ENCODE data around the gene VWA2. TPM values are rescaled to one million over a fixed set of nuclear protein-coding genes. Genes with fewer than 3 reads are reported as not detected.
A peak's percentile ranks its signal among the peaks of the same experiment; 100 is the strongest.
"Not testable (repeated sequence)": the region's sequence is repeated elsewhere in the genome, so short reads cannot be mapped to it uniquely, and the experiment has no call there.

The VWA2 gene
- total RNA-seq, 1 experiment from 2014 or later, result 1.6 TPM

DNA sequence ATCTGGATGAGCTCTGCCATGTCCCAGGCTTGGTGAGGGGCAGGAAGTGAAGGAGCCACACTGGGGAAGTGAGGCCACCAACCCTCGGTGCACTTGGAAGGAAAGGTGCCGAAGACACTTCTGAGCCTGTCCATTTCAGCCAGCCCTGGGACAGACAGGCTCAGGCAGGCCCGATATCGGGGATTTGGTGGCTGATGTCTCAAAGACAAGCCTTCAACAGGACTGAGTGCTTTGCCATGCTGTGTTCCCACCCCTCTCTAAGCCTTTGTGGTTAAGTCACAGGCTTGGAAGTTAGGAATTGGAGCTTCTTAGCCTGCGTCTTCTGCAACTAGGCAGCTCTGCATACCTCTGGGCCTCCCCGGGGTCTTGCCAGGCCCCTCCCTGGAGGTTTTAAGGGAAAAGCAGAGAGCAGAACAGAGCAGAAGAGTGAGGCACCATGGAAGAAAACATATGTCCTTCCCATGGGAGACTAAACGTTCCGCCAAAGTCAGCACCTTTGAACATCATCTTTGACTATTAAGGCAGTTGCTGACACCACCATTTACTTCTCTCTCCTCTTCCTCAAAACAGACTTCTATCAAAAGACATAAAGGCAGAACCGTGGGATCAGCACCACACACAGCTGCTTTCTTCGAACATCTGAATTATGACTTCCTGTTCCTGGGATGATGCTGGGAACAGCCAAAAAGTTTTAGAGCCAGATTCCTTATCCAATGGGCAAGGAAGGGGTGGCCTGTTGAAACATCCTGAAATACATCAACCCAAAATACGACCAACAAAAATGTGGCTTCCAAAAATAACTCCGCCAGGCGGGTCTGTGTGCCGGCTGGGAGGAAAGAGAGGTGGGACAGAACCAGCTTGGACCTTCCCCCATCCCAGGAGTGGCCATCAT lies 93.5 kb downstream of the VWA2 start:
- no peak overlapping the region for H3K9ac ChIP-seq (ENCODE audit: extremely low read depth, insufficient read length, low read length)
- H3K27ac ChIP-seq (ENCODE audit: insufficient read length, low read depth, low read length), result no peak overlapping the region
- H3K18ac ChIP-seq (ENCODE audit: insufficient read length, low read depth, low read length), result no peak overlapping the region
- Mint-ChIP-seq H3K36me3 (ENCODE audit: insufficient read depth in 1 of 3, low read depth in 3 of 3) (no peaks in the 10 kb centered on the region), H3K4me3 (no peak overlapping the region), H3K27ac (0 out of 7 replicates have a peak overlapping the region, but pooled peaks of 1 of the 3 experiments have one; percentile 35), H3K4me1 (peaks cover 15 to 21% of the 10 kb centered on the region in 2 experiments), H3K27me3 (ENCODE audit: low read depth) (peaks cover 44% of the 10 kb centered on the region), H3K9me3 (no peaks in the 10 kb centered on the region; a peak in 2 of 5 replicates)
- H3K56ac ChIP-seq (ENCODE audit: insufficient read length, low read depth, low read length), result no peak overlapping the region
- H3K27me3 ChIP-seq (ENCODE audit: insufficient read depth, low read length), result no peaks in the 10 kb centered on the region
- no peak overlapping the region for H3K23ac ChIP-seq (ENCODE audit: insufficient read length, low read depth, low read length)
- no peak overlapping the region for H3K4ac ChIP-seq (ENCODE audit: low read depth, low read length)
- H3K4me2 ChIP-seq (ENCODE audit: insufficient read depth, insufficient read length, low read length), result no peak overlapping the region
- H3K23me2 ChIP-seq (ENCODE audit: insufficient read length, low read depth, low read length, poor library complexity, severe bottlenecking), result no peaks in the 10 kb centered on the region
- H3K4me1 ChIP-seq (ENCODE audit: insufficient read depth, low read length), result peaks cover 2% of the 10 kb centered on the region; the same call in 1 of the 2 replicates
- no peak overlapping the region for H2BK15ac ChIP-seq (ENCODE audit: low read depth, low read length)
- H3T11ph ChIP-seq (ENCODE audit: low read length), result no peak overlapping the region
- DNase-seq, result no peak
- H3K14ac ChIP-seq (ENCODE audit: insufficient read depth, low read length), result no peak overlapping the region
- no peak for TF ChIP-seq CTCF (conservative IDR thresholded peaks at IDR 0.05)
- no peaks in the 10 kb centered on the region for H4K20me1 ChIP-seq (ENCODE audit: control insufficient read depth, insufficient read depth, insufficient read length)
- H2AFZ ChIP-seq (ENCODE audit: low read length), result no peak overlapping the region
- H3K79me1 ChIP-seq (ENCODE audit: insufficient read depth, low read depth, low read length, poor library complexity, severe bottlenecking), result no peaks in the 10 kb centered on the region
- WGBS (ENCODE audit: extremely low coverage, insufficient read length, low lambda C conversion rate), result no CpG with 5 or more reads among the region's 14 CpGs
- no peak overlapping the region for H2BK5ac ChIP-seq (ENCODE audit: insufficient read length, low read length)
- H4K5ac ChIP-seq (ENCODE audit: insufficient read length, low read depth, low read length), result no peak overlapping the region
- no peak overlapping the region for H2BK120ac ChIP-seq (ENCODE audit: low read depth, low read length, poor library complexity, severe bottlenecking)
- no peaks in the 10 kb centered on the region for H3K9me3 ChIP-seq (ENCODE audit: control insufficient read depth, low read depth, low read length)
- H3K79me2 ChIP-seq (ENCODE audit: insufficient read depth, low read length), result no peaks in the 10 kb centered on the region
- H4K8ac ChIP-seq (replicated peaks; ENCODE audit: insufficient read length, low read depth, low read length), result no peak overlapping the region
- H4K91ac ChIP-seq (ENCODE audit: insufficient read length, low read depth, low read length), result no peak overlapping the region
- no peak overlapping the region for H2AK5ac ChIP-seq (ENCODE audit: insufficient read length, low read length)
- H2BK20ac ChIP-seq (ENCODE audit: low read depth, low read length, poor library complexity, severe bottlenecking), result no peak overlapping the region
- no peak overlapping the region for H2BK12ac ChIP-seq (ENCODE audit: insufficient read length, low read depth, low read length)

DNA sequence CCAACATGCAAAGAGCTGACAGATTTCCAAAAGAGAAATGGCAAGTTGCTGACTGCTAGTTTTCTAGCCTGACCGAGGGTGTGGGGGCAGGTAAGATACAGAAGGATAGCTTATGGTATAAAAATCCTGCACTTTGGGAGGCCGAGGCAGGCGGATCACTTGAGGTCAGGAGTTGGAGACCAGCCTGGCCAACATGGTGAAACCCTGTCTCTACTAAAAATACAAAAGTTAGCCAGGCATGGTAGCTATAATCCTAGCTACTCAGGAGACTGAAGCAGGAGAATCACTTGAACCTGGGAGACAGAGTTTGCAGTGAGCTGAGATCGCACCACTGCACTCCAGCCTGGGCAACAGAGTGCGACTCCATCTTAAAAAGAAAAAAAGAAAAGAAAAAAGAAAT lies 94.4 kb downstream of the VWA2 start:
- H3K36me3 Mint-ChIP-seq (ENCODE audit: insufficient read depth in 1 of 3, low read depth in 3 of 3); H4K91ac ChIP-seq (ENCODE audit: insufficient read length, low read depth, low read length); H4K20me1 ChIP-seq (ENCODE audit: control insufficient read depth, insufficient read depth, insufficient read length); H3K4ac ChIP-seq (ENCODE audit: low read depth, low read length); H3K23ac ChIP-seq (ENCODE audit: insufficient read length, low read depth, low read length); H3T11ph ChIP-seq (ENCODE audit: low read length); H3K9ac ChIP-seq (ENCODE audit: extremely low read depth, insufficient read length, low read length); H3K9me3 ChIP-seq (ENCODE audit: control insufficient read depth, low read depth, low read length); H2BK15ac ChIP-seq (ENCODE audit: low read depth, low read length); H4K5ac ChIP-seq (ENCODE audit: insufficient read length, low read depth, low read length); H3K18ac ChIP-seq (ENCODE audit: insufficient read length, low read depth, low read length); H3K79me1 ChIP-seq (ENCODE audit: insufficient read depth, low read depth, low read length, poor library complexity, severe bottlenecking); H3K27me3 ChIP-seq (ENCODE audit: insufficient read depth, low read length); H3K4me1 ChIP-seq (ENCODE audit: insufficient read depth, low read length); H2AFZ ChIP-seq (ENCODE audit: low read length); H3K27ac ChIP-seq (ENCODE audit: insufficient read length, low read depth, low read length); H4K8ac ChIP-seq (replicated peaks; ENCODE audit: insufficient read length, low read depth, low read length); DNase-seq; H2BK20ac ChIP-seq (ENCODE audit: low read depth, low read length, poor library complexity, severe bottlenecking); H3K23me2 ChIP-seq (ENCODE audit: insufficient read length, low read depth, low read length, poor library complexity, severe bottlenecking); H3K79me2 ChIP-seq (ENCODE audit: insufficient read depth, low read length); H3K56ac ChIP-seq (ENCODE audit: insufficient read length, low read depth, low read length); H3K14ac ChIP-seq (ENCODE audit: insufficient read depth, low read length); H3K4me2 ChIP-seq (ENCODE audit: insufficient read depth, insufficient read length, low read length); H2BK5ac ChIP-seq (ENCODE audit: insufficient read length, low read length); H3K9me3 Mint-ChIP-seq; H3K4me3 Mint-ChIP-seq; H2AK5ac ChIP-seq (ENCODE audit: insufficient read length, low read length); H3K27ac Mint-ChIP-seq; H2BK12ac ChIP-seq (ENCODE audit: insufficient read length, low read depth, low read length); H2BK120ac ChIP-seq (ENCODE audit: low read depth, low read length, poor library complexity, severe bottlenecking): not testable (repeated sequence)
- no CpG with 5 or more reads among the region's 5 CpGs for whole genome bisulfite sequencing (ENCODE audit: extremely low coverage, insufficient read length, low lambda C conversion rate)
- Mint-ChIP-seq H3K27me3 (ENCODE audit: low read depth) (peaks cover 53% of the 10 kb centered on the region), H3K4me1 (peaks cover 24 to 30% of the 10 kb centered on the region in 2 experiments)
